ENCODE results near the gene NOS2.

- TF ChIP-seq POLR2A (IDR thresholded peaks at IDR 0.05) (no peak), CTCF (IDR thresholded peaks at IDR 0.05) (no peak)
Measured at GRCh38 chr17:27793906-27794569, 6.3 kb downstream of the NOS2 start.
